Measurements from ENCODE around the gene HEXD. TPM values are rescaled to one million over a fixed set of nuclear protein-coding genes. Genes with fewer than 3 reads are reported as not detected.
A peak's percentile ranks its signal among the peaks of the same experiment; 100 is the strongest.
"Not testable (repeated sequence)": the region's sequence is repeated elsewhere in the genome, so short reads cannot be mapped to it uniquely, and the experiment has no call there.

The HEXD gene
- total and polyA plus RNA-seq, 2 donors (not counting 1 experiment from before 2014, with no cell fraction given) = 6.4 to 16.7 TPM

GRCh38 chr17:82450357-82451106 is 32.4 kb downstream of the HEXD start, which contains the start of gene CYBC1:
Gene CYBC1 (minus strand): TSS chr17:82450752. CDS start chr17:82449254, 1,498 bp downstream.
- Histone ChIP-seq H2AFZ (ENCODE audit: low read length) (peak within 1 kb of the TSS; percentile 74), H3K27me3 (ENCODE audit: control insufficient read depth, insufficient read depth, low read length) (no peaks in the 10 kb centered on the region), H3K36me3 (ENCODE audit: control insufficient read depth, insufficient read depth, low read length) (peaks cover 4% of the 10 kb centered on the region), H3K9ac (ENCODE audit: insufficient read depth, low read length) (peak within 1 kb of the TSS; percentile 89), H3K9me3 (ENCODE audit: control insufficient read depth, insufficient read depth, low read depth, low read length) (no peaks in the 10 kb centered on the region), H3K4me2 (ENCODE audit: extremely low read depth, insufficient read depth, low read length) (peak within 1 kb of the TSS; percentile 90), H4K20me1 (ENCODE audit: control insufficient read depth, extremely low read depth, insufficient read depth, low read length) (no peaks in the 10 kb centered on the region), H3K4me3 (replicated peaks in 1 of 4; ENCODE audit: control extremely low read depth in 1 of 4, insufficient read depth in 1 of 4, low read depth in 3 of 4, low read length in 4 of 4) (peak within 1 kb of the TSS; percentile 62 to 86 (median 83)), H3K27ac (ENCODE audit: insufficient read depth, low read length) (peak within 1 kb of the TSS; percentile 89), H3K79me2 (ENCODE audit: control insufficient read depth, insufficient read depth, low read length) (peaks cover 11% of the 10 kb centered on the region), H3K4me1 (ENCODE audit: control insufficient read depth, extremely low read depth, insufficient read depth, low read length) (peaks cover 6% of the 10 kb centered on the region)
- TF ChIP-seq EZH2 (IDR thresholded peaks at IDR 0.05; ENCODE audit: low read length, missing control alignments) (no peak), CTCF (conservative IDR thresholded peaks at IDR 0.05 in 1 of 2, IDR thresholded peaks at IDR 0.05 in 1 of 2; ENCODE audit: low read depth in 1 of 2, low read length in 2 of 2) (no peak)
- peak; percentile 91 to 94 for DNase-seq (ENCODE audit: low read depth in 2 of 2)

GRCh38 chr17:82452162-82452561 is 34.0 kb downstream of the HEXD start:
- no peak for DNase-seq (ENCODE audit: low read depth in 2 of 2)

GRCh38 chr17:82453151-82453550 is 35.0 kb downstream of the HEXD start:
- not testable (repeated sequence) for H3K9ac ChIP-seq (ENCODE audit: insufficient read depth, low read length); H4K20me1 ChIP-seq (ENCODE audit: control insufficient read depth, extremely low read depth, insufficient read depth, low read length); H3K4me2 ChIP-seq (ENCODE audit: extremely low read depth, insufficient read depth, low read length); DNase-seq (ENCODE audit: low read depth in 2 of 2); H3K36me3 ChIP-seq (ENCODE audit: control insufficient read depth, insufficient read depth, low read length); H3K9me3 ChIP-seq (ENCODE audit: control insufficient read depth, insufficient read depth, low read depth, low read length); H3K27me3 ChIP-seq (ENCODE audit: control insufficient read depth, insufficient read depth, low read length); H3K27ac ChIP-seq (ENCODE audit: insufficient read depth, low read length); H3K4me3 ChIP-seq (replicated peaks in 1 of 4; ENCODE audit: control extremely low read depth in 1 of 4, insufficient read depth in 1 of 4, low read depth in 3 of 4, low read length in 4 of 4); H2AFZ ChIP-seq (ENCODE audit: low read length)
- Histone ChIP-seq H3K4me1 (ENCODE audit: control insufficient read depth, extremely low read depth, insufficient read depth, low read length) (peaks cover 13% of the 10 kb centered on the region), H3K79me2 (ENCODE audit: control insufficient read depth, insufficient read depth, low read length) (peaks cover 11% of the 10 kb centered on the region)

More at GRCh38 chr17:82452162-82452561, 34.0 kb downstream of the HEXD start:
- peaks cover 11% of the 10 kb centered on the region for H3K79me2 ChIP-seq (ENCODE audit: control insufficient read depth, insufficient read depth, low read length)
- H3K4me1 ChIP-seq (ENCODE audit: control insufficient read depth, extremely low read depth, insufficient read depth, low read length) = peaks cover 6% of the 10 kb centered on the region
- no peak overlapping the region for H3K27ac ChIP-seq (ENCODE audit: insufficient read depth, low read length)
- peaks cover 2% of the 10 kb centered on the region for H3K36me3 ChIP-seq (ENCODE audit: control insufficient read depth, insufficient read depth, low read length)
- no peak overlapping the region for H3K9ac ChIP-seq (ENCODE audit: insufficient read depth, low read length)
- H4K20me1 ChIP-seq (ENCODE audit: control insufficient read depth, extremely low read depth, insufficient read depth, low read length) = no peaks in the 10 kb centered on the region
- no peak overlapping the region for H3K4me3 ChIP-seq (replicated peaks in 1 of 4; ENCODE audit: control extremely low read depth in 1 of 4, insufficient read depth in 1 of 4, low read depth in 3 of 4, low read length in 4 of 4)
- TF ChIP-seq CTCF (conservative IDR thresholded peaks at IDR 0.05 in 1 of 2, IDR thresholded peaks at IDR 0.05 in 1 of 2; ENCODE audit: low read depth in 1 of 2, low read length in 2 of 2) = no peak
- no peak for TF ChIP-seq EZH2 (IDR thresholded peaks at IDR 0.05; ENCODE audit: low read length, missing control alignments)
- H2AFZ ChIP-seq (ENCODE audit: low read length) = no peak overlapping the region
- H3K4me2 ChIP-seq (ENCODE audit: extremely low read depth, insufficient read depth, low read length) = no peak overlapping the region
- H3K27me3 ChIP-seq (ENCODE audit: control insufficient read depth, insufficient read depth, low read length) = no peaks in the 10 kb centered on the region
- H3K9me3 ChIP-seq (ENCODE audit: control insufficient read depth, insufficient read depth, low read depth, low read length) = no peaks in the 10 kb centered on the region

- not testable (repeated sequence) for H3K4me2 ChIP-seq (ENCODE audit: extremely low read depth, insufficient read depth, low read length); H3K36me3 ChIP-seq (ENCODE audit: control insufficient read depth, insufficient read depth, low read length); H2AFZ ChIP-seq (ENCODE audit: low read length); H4K20me1 ChIP-seq (ENCODE audit: control insufficient read depth, extremely low read depth, insufficient read depth, low read length); H3K9me3 ChIP-seq (ENCODE audit: control insufficient read depth, insufficient read depth, low read depth, low read length); DNase-seq (ENCODE audit: low read depth in 2 of 2); H3K27me3 ChIP-seq (ENCODE audit: control insufficient read depth, insufficient read depth, low read length); H3K9ac ChIP-seq (ENCODE audit: insufficient read depth, low read length); H3K4me3 ChIP-seq (replicated peaks in 1 of 4; ENCODE audit: control extremely low read depth in 1 of 4, insufficient read depth in 1 of 4, low read depth in 3 of 4, low read length in 4 of 4); H3K27ac ChIP-seq (ENCODE audit: insufficient read depth, low read length)
- Histone ChIP-seq H3K79me2 (ENCODE audit: control insufficient read depth, insufficient read depth, low read length) (peaks cover 11% of the 10 kb centered on the region), H3K4me1 (ENCODE audit: control insufficient read depth, extremely low read depth, insufficient read depth, low read length) (peaks cover 13% of the 10 kb centered on the region)
Observed at GRCh38 chr17:82453706-82454105, 35.6 kb downstream of the HEXD start.

All from fibroblast of lung (primary cell).